GM13976 (cell line): ENCODE data around the gene HIVEP3.

Source experiments
- DNase-seq: peaks from one replicate; pipeline ENCODE4 v3.0.0; 2012; ENCODE audit warnings: low spot score
- CTCF ChIP-seq: IDR thresholded peaks from 2 replicates; pipeline ENCODE4 v1.5.1; 2012; ENCODE audit warnings: borderline replicate concordance, mild to moderate bottlenecking; ENCODE audit not compliant: insufficient read depth; ENCODE audit errors: extremely low read depth, missing control alignments, control extremely low read depth
- in situ Hi-C: fragments of 300-500 bp; cut with MboI; formaldehyde crosslinking; loops from one replicate; pipeline ENCODE4 v1.12.0; 2022; ENCODE audit warnings: low sequenced_read_pairs, mixed read lengths, inconsistent platforms; ENCODE audit not compliant: unreplicated experiment

The HIVEP3 gene

GRCh38 chr1:41712081-41712480, 206.6 kb downstream of the HIVEP3 start:
- DNase-seq: no peak
- in situ Hi-C loops: no loop called here
- no peak for TF ChIP-seq CTCF

- DNase-seq: no peak
- in situ Hi-C loops: no loop called here
- TF ChIP-seq CTCF: no peak
These were observed 207.1 kb downstream of the HIVEP3 start for GRCh38 chr1:41711581-41711980.

- no peak for DNase-seq
- TF ChIP-seq CTCF: no peak
- in situ Hi-C loops: no loop called here
These were observed 207.7 kb downstream of the HIVEP3 start for GRCh38 chr1:41710980-41711379.

DNA sequence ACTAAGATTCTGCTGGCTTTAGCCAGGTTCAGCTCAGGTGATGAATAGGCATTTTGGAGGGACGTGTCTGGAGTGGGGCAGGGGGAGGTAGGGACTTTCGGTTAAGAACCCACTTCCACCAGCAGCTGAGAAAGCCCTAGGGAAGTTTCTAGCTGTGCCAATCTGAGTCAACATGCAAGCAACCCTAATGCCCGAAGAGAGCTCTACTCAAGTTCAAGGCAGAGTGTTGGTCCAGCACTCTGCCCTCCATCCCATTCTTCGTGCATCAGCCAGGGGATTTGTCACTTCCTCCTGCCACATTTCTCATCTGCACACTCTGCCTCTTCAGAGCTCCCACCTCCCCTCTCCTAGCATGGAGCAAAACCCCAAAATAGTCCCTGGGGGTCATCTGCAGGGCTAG, 208.8 kb downstream of the HIVEP3 start:
- in situ Hi-C loops: no loop called here
- no peak for DNase-seq
- TF ChIP-seq CTCF: no peak

DNA sequence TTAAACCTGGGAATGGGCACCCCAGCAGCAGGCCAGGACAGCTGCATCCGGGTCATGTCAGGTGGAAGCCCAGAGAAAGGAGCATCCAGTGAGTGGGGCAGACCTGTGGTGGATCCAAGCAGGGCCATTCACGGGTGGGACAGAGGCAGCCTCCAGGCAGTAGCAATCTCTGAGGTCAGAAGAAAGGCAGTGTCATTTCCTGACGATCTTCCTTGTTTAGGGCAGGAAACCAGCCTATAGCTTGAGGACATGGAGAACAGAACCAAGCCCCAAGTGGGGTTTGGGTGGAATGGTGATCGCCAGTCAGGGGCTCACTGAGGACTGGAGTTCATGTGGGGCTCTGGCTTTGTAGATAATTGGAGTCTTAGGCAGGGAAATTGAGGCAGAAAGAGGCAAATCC, 209.4 kb downstream of the HIVEP3 start:
- in situ Hi-C loops: no loop called here
- no peak for DNase-seq
- no peak for TF ChIP-seq CTCF

DNA sequence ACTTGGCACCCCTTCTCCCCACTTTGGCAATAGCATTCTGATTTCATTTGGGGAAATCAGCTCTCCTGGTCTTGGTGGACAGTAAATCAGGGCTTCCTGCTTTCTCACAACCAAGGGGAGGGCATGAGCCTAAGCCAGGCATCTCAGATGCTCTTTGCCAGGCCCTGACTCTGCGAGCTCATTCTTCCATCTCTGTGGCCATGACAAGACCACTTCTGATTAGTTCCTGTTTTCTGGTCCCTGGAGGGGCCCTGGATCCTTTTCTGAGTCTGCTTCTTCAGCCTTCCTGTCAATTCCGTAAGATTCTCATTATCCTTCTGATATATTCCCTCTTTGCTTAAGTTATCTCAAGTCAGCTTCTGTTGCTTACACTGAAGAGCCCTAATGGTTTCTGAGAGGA, 210.4 kb downstream of the HIVEP3 start:
- in situ Hi-C loops: no loop called here
- DNase-seq: no peak
- TF ChIP-seq CTCF: no peak

GRCh38 chr1:41707793-41708192, 210.9 kb downstream of the HIVEP3 start:
- no peak for DNase-seq
- TF ChIP-seq CTCF: no peak
- in situ Hi-C loops: no loop called here
